Measurements from ENCODE around the gene GDI2. TPM values are rescaled to one million over a fixed set of nuclear protein-coding genes. Genes with fewer than 3 reads are reported as not detected.
"Not testable (repeated sequence)": the region's sequence is repeated elsewhere in the genome, so short reads cannot be mapped to it uniquely, and the experiment has no call there.

The GDI2 gene
- total RNA-seq, 4 donors from 2014 or later, result 215 to 263 (median 248) TPM

DNA sequence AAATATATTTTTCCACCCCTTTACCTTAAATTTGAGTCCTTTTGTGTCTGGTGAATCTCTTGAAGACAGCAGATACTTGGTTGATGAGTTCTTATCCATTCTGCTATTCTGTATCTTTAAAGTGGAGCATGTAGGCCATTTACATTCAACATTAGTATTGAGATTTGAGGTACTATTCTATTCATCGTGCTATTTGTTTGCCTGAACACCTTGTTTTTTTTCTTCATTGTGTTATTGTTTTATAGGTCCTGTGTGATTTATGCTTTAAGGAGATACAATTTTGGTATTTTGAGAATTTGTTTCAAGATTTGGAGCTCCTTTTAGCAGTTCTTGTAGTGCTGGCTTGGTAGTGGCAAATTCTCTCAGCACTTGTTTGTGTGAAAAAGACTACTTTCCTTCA lies 29.9 kb downstream of the GDI2 start:
- DNase-seq (ENCODE audit: low spot score) (no peak), ATAC-seq (ENCODE audit: low FRiP score) (no peak)
- TF ChIP-seq, protein P1, sequence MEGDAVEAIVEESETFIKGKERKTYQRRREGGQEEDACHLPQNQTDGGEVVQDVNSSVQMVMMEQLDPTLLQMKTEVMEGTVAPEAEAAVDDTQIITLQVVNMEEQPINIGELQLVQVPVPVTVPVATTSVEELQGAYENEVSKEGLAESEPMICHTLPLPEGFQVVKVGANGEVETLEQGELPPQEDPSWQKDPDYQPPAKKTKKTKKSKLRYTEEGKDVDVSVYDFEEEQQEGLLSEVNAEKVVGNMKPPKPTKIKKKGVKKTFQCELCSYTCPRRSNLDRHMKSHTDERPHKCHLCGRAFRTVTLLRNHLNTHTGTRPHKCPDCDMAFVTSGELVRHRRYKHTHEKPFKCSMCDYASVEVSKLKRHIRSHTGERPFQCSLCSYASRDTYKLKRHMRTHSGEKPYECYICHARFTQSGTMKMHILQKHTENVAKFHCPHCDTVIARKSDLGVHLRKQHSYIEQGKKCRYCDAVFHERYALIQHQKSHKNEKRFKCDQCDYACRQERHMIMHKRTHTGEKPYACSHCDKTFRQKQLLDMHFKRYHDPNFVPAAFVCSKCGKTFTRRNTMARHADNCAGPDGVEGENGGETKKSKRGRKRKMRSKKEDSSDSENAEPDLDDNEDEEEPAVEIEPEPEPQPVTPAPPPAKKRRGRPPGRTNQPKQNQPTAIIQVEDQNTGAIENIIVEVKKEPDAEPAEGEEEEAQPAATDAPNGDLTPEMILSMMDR (IDR thresholded peaks at IDR 0.05), result no peak

- ATAC-seq (ENCODE audit: low FRiP score) (no peak), DNase-seq (ENCODE audit: low spot score) (no peak)
- TF ChIP-seq, protein P1 (IDR thresholded peaks at IDR 0.05), result no peak
Observed at GRCh38 chr10:5782174-5782573, 31.1 kb downstream of the GDI2 start.

DNA sequence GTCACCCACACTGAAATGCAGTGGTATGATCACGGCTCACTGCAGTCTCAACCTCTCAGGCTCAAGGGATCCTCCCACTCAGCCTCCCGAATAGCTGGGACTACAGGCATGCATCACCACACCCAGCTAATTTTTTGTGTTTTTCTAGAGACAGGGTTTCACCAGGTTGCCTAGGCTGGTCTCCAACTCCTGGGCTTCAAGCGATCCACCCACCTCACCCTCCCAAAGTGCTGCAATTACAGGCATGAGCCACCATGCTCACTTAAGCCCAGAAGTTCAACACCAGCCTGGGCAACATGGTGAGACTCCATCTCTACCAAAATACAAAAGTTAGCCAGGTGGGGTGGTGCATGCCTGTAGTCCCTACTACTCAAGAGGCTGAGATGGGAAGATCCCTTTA lies 33.5 kb downstream of the GDI2 start:
- no peak for DNase-seq (ENCODE audit: low spot score)
- no peak for ATAC-seq (ENCODE audit: low FRiP score)
- TF ChIP-seq, protein P1 (IDR thresholded peaks at IDR 0.05), result no peak

GRCh38 chr10:5777758-5778157 lies 35.5 kb downstream of the GDI2 start:
- DNase-seq (ENCODE audit: low spot score); ATAC-seq (ENCODE audit: low FRiP score): not testable (repeated sequence)

DNA sequence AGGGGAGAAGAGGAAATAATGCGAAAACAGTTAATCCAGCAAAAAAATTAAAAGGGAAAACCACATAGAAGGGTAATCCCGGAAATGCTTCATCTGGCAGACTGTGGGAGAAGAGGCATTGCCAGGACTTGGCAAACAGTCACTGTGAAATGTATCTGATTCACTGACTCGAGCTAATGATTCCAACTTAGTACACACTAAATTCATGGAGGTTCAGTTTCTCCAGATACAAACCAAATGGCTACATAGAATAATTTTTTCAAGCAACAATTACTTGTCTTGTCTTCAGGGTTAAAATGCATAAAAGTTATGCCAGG lies 36.4 kb downstream of the GDI2 start:
- TF ChIP-seq, protein P1 (IDR thresholded peaks at IDR 0.05), result no peak
- ATAC-seq (ENCODE audit: low FRiP score) (peak; percentile 87), DNase-seq (ENCODE audit: low spot score) (no peak)

- TF ChIP-seq, protein P1 (IDR thresholded peaks at IDR 0.05), result no peak
- DNase-seq (ENCODE audit: low spot score) (no peak), ATAC-seq (ENCODE audit: low FRiP score) (peak; percentile 59)
Observed at GRCh38 chr10:5776136-5776880, 36.9 kb downstream of the GDI2 start.

GRCh38 chr10:5775685-5776084 lies 37.5 kb downstream of the GDI2 start:
- ATAC-seq (ENCODE audit: low FRiP score) (peak; percentile 16), DNase-seq (ENCODE audit: low spot score) (no peak)
- TF ChIP-seq, protein P1 (IDR thresholded peaks at IDR 0.05), result no peak
